Muscle layer of duodenum (tissue), 2 donors: Measurements from ENCODE around the gene CD200R1L.

Source experiments
- H3K27ac ChIP-seq: one replicate; pipeline ENCODE4 v1.7.0; 2013; ENCODE audit warnings: mild to moderate bottlenecking, low read length
- H3K27me3 ChIP-seq: one replicate; pipeline ENCODE4 v1.7.0; 2013; ENCODE audit warnings: low read depth, mild to moderate bottlenecking, control low read depth, low read length
- H3K36me3 ChIP-seq, 2 donors: one replicate each; pipeline ENCODE4 v1.7.0; 2013; ENCODE audit warnings: low read length in 2 of 2, control low read depth in 1 of 2, mild to moderate bottlenecking in 1 of 2; ENCODE audit not compliant: insufficient read depth in 2 of 2, control insufficient read depth in 1 of 2
- H3K4me1 ChIP-seq, 2 donors: one replicate each; pipeline ENCODE4 v1.7.0; 2013; ENCODE audit warnings: low read length in 2 of 2, mild to moderate bottlenecking in 2 of 2, control low read depth in 1 of 2, moderate library complexity in 1 of 2; ENCODE audit not compliant: insufficient read depth in 2 of 2, control insufficient read depth in 1 of 2
- H3K4me3 ChIP-seq, 2 donors: one replicate each; pipeline ENCODE4 v1.7.0; 2013; ENCODE audit warnings: low read length in 2 of 2, low read depth in 1 of 2, mild to moderate bottlenecking in 1 of 2
- H3K9me3 ChIP-seq, 2 donors: one replicate each; pipeline ENCODE4 v1.7.0; 2013; ENCODE audit warnings: low read length in 2 of 2, control low read depth in 1 of 2, mild to moderate bottlenecking in 1 of 2; ENCODE audit not compliant: control insufficient read depth in 1 of 2
- donor health status: healthy.

Gene CD200R1L

GRCh38 chr3:112817797-112818196 lies 28.9 kb downstream of the CD200R1L start:
- H3K9me3 ChIP-seq = no peaks in the 10 kb centered on the region
- H3K36me3 ChIP-seq = no peaks in the 10 kb centered on the region
- peaks cover 0 to 14% of the 10 kb centered on the region in 2 donors for H3K4me1 ChIP-seq
- H3K27ac ChIP-seq = no peak overlapping the region
- H3K27me3 ChIP-seq = no peaks in the 10 kb centered on the region
- no peak overlapping the region for H3K4me3 ChIP-seq

GRCh38 chr3:112817271-112817670 lies 29.4 kb downstream of the CD200R1L start:
- no peaks in the 10 kb centered on the region for H3K36me3 ChIP-seq

GRCh38 chr3:112815981-112816380 lies 30.7 kb downstream of the CD200R1L start:
- H3K27ac ChIP-seq = no peak overlapping the region
- H3K36me3 ChIP-seq = no peaks in the 10 kb centered on the region
- no peak overlapping the region for H3K4me3 ChIP-seq
- peaks cover 0 to 26% of the 10 kb centered on the region in 2 donors for H3K4me1 ChIP-seq
- H3K9me3 ChIP-seq = no peaks in the 10 kb centered on the region
- no peaks in the 10 kb centered on the region for H3K27me3 ChIP-seq

More at GRCh38 chr3:112817271-112817670, 29.4 kb downstream of the CD200R1L start:
- Histone ChIP-seq H3K4me3 (no peak overlapping the region), H3K9me3 (no peaks in the 10 kb centered on the region), H3K27ac (no peak overlapping the region), H3K4me1 (peaks cover 0 to 14% of the 10 kb centered on the region in 2 donors), H3K27me3 (no peaks in the 10 kb centered on the region)

- Histone ChIP-seq H3K27ac (peak overlapping the region; percentile 52), H3K9me3 (no peaks in the 10 kb centered on the region), H3K27me3 (no peaks in the 10 kb centered on the region), H3K36me3 (no peaks in the 10 kb centered on the region), H3K4me3 (no peak overlapping the region), H3K4me1 (peaks cover 0 to 28% of the 10 kb centered on the region in 2 donors)
Observed at GRCh38 chr3:112814266-112814665, 32.4 kb downstream of the CD200R1L start.

GRCh38 chr3:112813723-112814171 lies 32.9 kb downstream of the CD200R1L start:
- Histone ChIP-seq H3K36me3 (no peaks in the 10 kb centered on the region), H3K4me1 (peaks cover 0 to 28% of the 10 kb centered on the region in 2 donors), H3K27ac (peak overlapping the region; percentile 52), H3K9me3 (no peaks in the 10 kb centered on the region), H3K27me3 (no peaks in the 10 kb centered on the region), H3K4me3 (no peak overlapping the region)

- Histone ChIP-seq H3K9me3 (no peaks in the 10 kb centered on the region), H3K36me3 (no peaks in the 10 kb centered on the region), H3K27me3 (no peaks in the 10 kb centered on the region), H3K4me1 (peaks cover 0 to 28% of the 10 kb centered on the region in 2 donors), H3K4me3 (no peak overlapping the region), H3K27ac (peak overlapping the region; percentile 68)
Observed at GRCh38 chr3:112813016-112813415, 33.6 kb downstream of the CD200R1L start.

- Histone ChIP-seq H3K36me3 (no peaks in the 10 kb centered on the region), H3K4me1 (peaks cover 0 to 28% of the 10 kb centered on the region in 2 donors), H3K4me3 (no peak overlapping the region), H3K27me3 (no peaks in the 10 kb centered on the region), H3K27ac (peak overlapping the region; percentile 68), H3K9me3 (no peaks in the 10 kb centered on the region)
Observed at GRCh38 chr3:112811917-112812660, 34.6 kb downstream of the CD200R1L start.

- Histone ChIP-seq H3K36me3 (no peaks in the 10 kb centered on the region), H3K4me3 (no peak overlapping the region), H3K27ac (peak overlapping the region; percentile 68), H3K9me3 (no peaks in the 10 kb centered on the region), H3K4me1 (peaks cover 0 to 28% of the 10 kb centered on the region in 2 donors), H3K27me3 (no peaks in the 10 kb centered on the region)
Observed at GRCh38 chr3:112811131-112811884, 35.4 kb downstream of the CD200R1L start.

- no peaks in the 10 kb centered on the region for H3K9me3 ChIP-seq
- no peaks in the 10 kb centered on the region for H3K27me3 ChIP-seq
- H3K4me3 ChIP-seq = no peak overlapping the region
- no peaks in the 10 kb centered on the region for H3K36me3 ChIP-seq
- peaks cover 0 to 28% of the 10 kb centered on the region in 2 donors for H3K4me1 ChIP-seq
- H3K27ac ChIP-seq = peak overlapping the region; percentile 14
Observed at GRCh38 chr3:112810561-112810960, 36.1 kb downstream of the CD200R1L start.

GRCh38 chr3:112808136-112808535 lies 38.5 kb downstream of the CD200R1L start:
- Histone ChIP-seq H3K4me1 (peaks cover 0 to 22% of the 10 kb centered on the region in 2 donors), H3K27me3 (no peaks in the 10 kb centered on the region), H3K27ac (no peak overlapping the region), H3K36me3 (no peaks in the 10 kb centered on the region), H3K9me3 (no peaks in the 10 kb centered on the region), H3K4me3 (no peak overlapping the region)

GRCh38 chr3:112807685-112808084 lies 39.0 kb downstream of the CD200R1L start:
- H3K27ac ChIP-seq = no peak overlapping the region
- H3K27me3 ChIP-seq = no peaks in the 10 kb centered on the region
- H3K9me3 ChIP-seq = no peaks in the 10 kb centered on the region
- no peak overlapping the region for H3K4me3 ChIP-seq
- peaks cover 0 to 17% of the 10 kb centered on the region in 2 donors for H3K4me1 ChIP-seq
- no peaks in the 10 kb centered on the region for H3K36me3 ChIP-seq
